GM13977 (cell line): Measurements from ENCODE around the gene SLC25A6.
A peak's percentile ranks its signal among the peaks of the same experiment; 100 is the strongest.

Source experiments
- DNase-seq: peaks from one replicate; pipeline ENCODE4 v3.0.0; 2012; ENCODE audit warnings: low spot score
- in situ Hi-C: fragments of 300-500 bp; cut with MboI; formaldehyde crosslinking; loops from one replicate; pipeline ENCODE4 v1.12.0; 2022; ENCODE audit warnings: low sequenced_read_pairs, low pct_unique_long_range_greater_than_20kb, mixed read lengths, inconsistent platforms; ENCODE audit not compliant: unreplicated experiment
- TF ChIP-seq, protein P1 (sequence below): IDR thresholded peaks from 2 replicates; pipeline ENCODE4 v1.5.1; 2012; ENCODE audit warnings: mild to moderate bottlenecking, control low read depth; ENCODE audit not compliant: insufficient read depth; ENCODE audit errors: extremely low read depth, missing control alignments

Gene SLC25A6

GRCh38 chrX:1391707-1392375 is at the start of gene SLC25A6:
TSS of gene SLC25A6 (minus strand) at chrX:1392113. CDS start at chrX:1392009, 104 bp downstream.
- TF ChIP-seq, protein P1, sequence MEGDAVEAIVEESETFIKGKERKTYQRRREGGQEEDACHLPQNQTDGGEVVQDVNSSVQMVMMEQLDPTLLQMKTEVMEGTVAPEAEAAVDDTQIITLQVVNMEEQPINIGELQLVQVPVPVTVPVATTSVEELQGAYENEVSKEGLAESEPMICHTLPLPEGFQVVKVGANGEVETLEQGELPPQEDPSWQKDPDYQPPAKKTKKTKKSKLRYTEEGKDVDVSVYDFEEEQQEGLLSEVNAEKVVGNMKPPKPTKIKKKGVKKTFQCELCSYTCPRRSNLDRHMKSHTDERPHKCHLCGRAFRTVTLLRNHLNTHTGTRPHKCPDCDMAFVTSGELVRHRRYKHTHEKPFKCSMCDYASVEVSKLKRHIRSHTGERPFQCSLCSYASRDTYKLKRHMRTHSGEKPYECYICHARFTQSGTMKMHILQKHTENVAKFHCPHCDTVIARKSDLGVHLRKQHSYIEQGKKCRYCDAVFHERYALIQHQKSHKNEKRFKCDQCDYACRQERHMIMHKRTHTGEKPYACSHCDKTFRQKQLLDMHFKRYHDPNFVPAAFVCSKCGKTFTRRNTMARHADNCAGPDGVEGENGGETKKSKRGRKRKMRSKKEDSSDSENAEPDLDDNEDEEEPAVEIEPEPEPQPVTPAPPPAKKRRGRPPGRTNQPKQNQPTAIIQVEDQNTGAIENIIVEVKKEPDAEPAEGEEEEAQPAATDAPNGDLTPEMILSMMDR: no peak
- peak; percentile 100 for DNase-seq
- in situ Hi-C loops: no loop called here

GRCh38 chrX:1440506-1440905 is 48.6 kb upstream of the SLC25A6 start:
- TF ChIP-seq, protein P1: no peak
- no peak for DNase-seq

DNA sequence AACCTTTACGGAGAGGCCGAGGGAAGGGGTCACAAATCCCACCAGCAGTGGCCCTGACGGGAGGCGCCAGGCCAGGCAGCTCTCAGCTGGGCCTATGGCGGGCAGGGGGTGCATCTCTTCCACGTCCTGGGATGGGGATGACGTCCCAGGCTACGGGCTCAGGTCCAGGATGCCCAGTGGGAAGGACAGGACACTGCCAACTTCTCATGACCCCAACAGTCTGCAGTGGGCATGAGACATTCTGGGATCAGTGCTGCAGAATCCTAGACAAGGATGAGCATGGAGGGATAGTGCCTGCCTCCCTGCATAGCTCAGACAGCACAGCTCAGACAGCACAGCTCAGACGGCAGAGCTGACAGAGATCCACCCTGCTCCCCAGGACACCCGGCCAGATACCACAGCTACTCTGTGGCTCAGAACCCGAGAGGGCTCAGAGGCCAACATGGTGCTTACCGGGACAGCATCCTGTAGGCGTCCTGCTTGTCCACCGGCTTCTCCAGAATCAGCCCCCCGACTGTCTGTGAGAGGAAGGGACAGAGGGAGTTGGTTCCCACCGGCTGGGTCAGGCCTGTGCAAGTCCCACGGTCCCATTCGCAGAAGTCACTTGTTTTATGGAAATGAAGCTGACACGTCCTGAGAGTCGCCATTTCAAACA is 43.5 kb upstream of the SLC25A6 start:
- in situ Hi-C loops: no loop called here
- no peak for DNase-seq
- TF ChIP-seq, protein P1: no peak

More at GRCh38 chrX:1440506-1440905, 48.6 kb upstream of the SLC25A6 start:
- in situ Hi-C loops: no loop called here

DNA sequence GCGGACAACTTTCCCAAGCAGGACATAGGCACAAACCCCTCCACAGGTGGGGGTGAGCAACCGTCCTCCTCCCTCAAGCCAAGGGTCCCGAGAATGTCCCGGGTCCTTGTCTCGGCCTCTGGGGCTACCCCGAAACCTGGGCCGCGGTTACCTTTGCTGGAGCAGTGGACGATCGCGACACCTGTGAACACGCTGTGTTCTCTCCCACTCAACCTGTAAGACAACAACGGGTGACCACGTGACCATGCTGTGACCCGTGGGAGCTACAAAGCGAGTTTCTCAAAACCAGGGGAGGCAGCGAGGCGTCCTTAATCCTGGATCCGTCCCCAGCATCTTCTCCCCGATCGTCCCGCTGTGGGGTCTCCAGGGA is 42.9 kb upstream of the SLC25A6 start:
- TF ChIP-seq, protein P1: no peak
- in situ Hi-C loops: no loop called here
- DNase-seq: no peak

GRCh38 chrX:1433646-1434357 is 41.9 kb upstream of the SLC25A6 start:
- no peak for DNase-seq
- in situ Hi-C loops: no loop called here

DNA sequence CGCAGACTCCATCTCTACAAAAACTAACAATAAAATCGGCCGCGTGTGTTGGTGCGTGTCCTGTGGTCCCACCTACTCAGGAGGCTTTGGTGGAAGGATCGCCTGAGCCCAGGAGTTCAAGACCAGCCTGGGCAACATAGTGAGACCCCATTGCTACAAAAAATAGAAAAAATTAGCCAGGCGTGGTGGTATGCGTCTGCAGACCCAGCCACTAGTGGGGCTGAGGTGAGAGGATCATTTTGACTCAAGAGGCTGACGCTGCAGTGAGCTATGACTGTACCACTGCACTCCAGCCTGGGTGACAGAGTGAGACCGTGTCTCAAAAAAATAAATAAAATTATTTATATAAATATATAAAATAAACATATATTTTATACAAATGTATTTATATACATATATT is 38.5 kb upstream of the SLC25A6 start:
- TF ChIP-seq, protein P1: no peak
- DNase-seq: no peak
- in situ Hi-C loops: no loop called here

More at GRCh38 chrX:1433646-1434357, 41.9 kb upstream of the SLC25A6 start:
- TF ChIP-seq, protein P1: no peak
